ENCODE data around the gene THAP5. TPM values are rescaled to one million over a fixed set of nuclear protein-coding genes. Genes with fewer than 3 reads are reported as not detected.

THAP5 gene
- total RNA-seq, 8 experiments from 2014 or later = 22.2 to 46.8 (median 29.4) TPM

GRCh38 chr7:108515630-108516029 is 53.9 kb downstream of the THAP5 start:
- in situ Hi-C loops (cut with MboI; ENCODE audit: low pct_unique_long_range_greater_than_20kb in 2 of 9, low sequenced_read_pairs in 9 of 9, unreplicated experiment in 9 of 9) = no loop called here
- Histone ChIP-seq H3K4me1 (replicated peaks in 1 of 2) (no peaks in the 10 kb centered on the region), H3K4me3 (no peak overlapping the region), H3K27ac (no peak overlapping the region)
- 32 to 100% (median 85%) methylated on average over 1 to 2 of the region's 2 CpGs; no CpG with 5 or more reads in 1 of the 10 experiments for WGBS, 10 experiments
- no peak for ATAC-seq (replicated peaks in 6 of 8)

GRCh38 chr7:108515013-108515412 is 54.5 kb downstream of the THAP5 start:
- H3K4me1 ChIP-seq (replicated peaks in 1 of 2) = no peaks in the 10 kb centered on the region
- in situ Hi-C loops (cut with MboI; ENCODE audit: low pct_unique_long_range_greater_than_20kb in 2 of 9, low sequenced_read_pairs in 9 of 9, unreplicated experiment in 9 of 9) = no loop called here
- no peak overlapping the region for H3K4me3 ChIP-seq
- 50 to 100% (median 86%) methylated on average over 2 to 3 of the region's 3 CpGs for WGBS, 10 experiments
- ATAC-seq (replicated peaks in 6 of 8) = no peak
- no peak overlapping the region for H3K27ac ChIP-seq

Other genes with a start within 250 kb of the THAP5 start
- gene NRCAM, start 113.3 kb downstream of the THAP5 start, total RNA-seq = 10 to 100 TPM in 6 of 8 experiments, 1 to 10 TPM in 2; 2.8 to 81.9 (median 53.8) TPM
- gene PNPLA8, start 43.6 kb downstream of the THAP5 start, total RNA-seq = 10 to 100 TPM; 22.9 to 62.1 (median 37.0) TPM
- gene DNAJB9, start 168 bp upstream of the THAP5 start, total RNA-seq = 10 to 100 TPM; 12.4 to 64.2 (median 33.1) TPM